Gastrocnemius medialis (tissue), 4 donors: ENCODE data around the gene FYB1. TPM values are rescaled to one million over a fixed set of nuclear protein-coding genes. Genes with fewer than 3 reads are reported as not detected.

Source experiments
- ATAC-seq, 2 donors: fragments of 150-250 bp; one replicate each; pipeline ENCODE4 v1.9.1; 2016
- DNase-seq, 2 donors: peaks; one replicate each; pipeline ENCODE4 v3.0.0-alpha.2; 2019
- H3K27ac ChIP-seq, 4 donors: fragments of 200-600 bp; sonication (generic); 1 replicate in 1 of 4; 2 replicates in 3 of 4; pipeline ENCODE4 v1.5.1; 2016 to 2018; ENCODE audit warnings: mild to moderate bottlenecking in 2 of 4, moderate library complexity in 1 of 4
- H3K27me3 ChIP-seq, 3 donors: fragments of 200-600 bp; sonication (generic) in 2 of 3; 1 replicate in 1 of 3; 2 replicates in 2 of 3; pipeline versions ENCODE4 v1.5.1 to v1.6.0; 2016 to 2019; ENCODE audit warnings: mild to moderate bottlenecking in 1 of 3, moderate library complexity in 1 of 3
- H3K36me3 ChIP-seq, 2 donors: fragments of 200-600 bp; sonication (generic) in 1 of 2; one replicate each; pipeline ENCODE4 v1.5.1; 2017 to 2018
- H3K4me1 ChIP-seq, 2 donors: fragments of 200-600 bp; sonication (generic) in 1 of 2; one replicate each; pipeline ENCODE4 v1.5.1; 2016 to 2017; ENCODE audit warnings: mild to moderate bottlenecking in 2 of 2
- H3K4me3 ChIP-seq, 4 donors: fragments of 200-600 bp; sonication (generic) in 3 of 4; 1 replicate in 1 of 4; 2 replicates in 3 of 4; pipeline ENCODE4 v1.5.1; 2016 to 2019; ENCODE audit warnings: mild to moderate bottlenecking in 2 of 4
- H3K9me3 ChIP-seq, 3 donors: fragments of 200-600 bp; sonication (generic) in 2 of 3; 1 replicate in 1 of 3; 2 replicates in 2 of 3; pipeline ENCODE4 v1.5.1; 2016 to 2019
- POLR2A ChIP-seq, 2 donors: fragments of 450-650 bp; IDR thresholded peaks; one replicate each; pipeline ENCODE4 v1.6.1; 2017; ENCODE audit warnings: antibody characterized with exemption in 2 of 2, mild to moderate bottlenecking in 2 of 2, moderate library complexity in 2 of 2
- in situ Hi-C, 4 donors: fragments of 200-750 bp; cut with MboI; loops; one replicate each; pipeline versions ENCODE4 v1.15.0 to v1.8.0; 2017; ENCODE audit warnings: low sequenced_read_pairs in 4 of 4
- intact Hi-C: fragments of 100-400 bp; cut with DNase I; formaldehyde crosslinking; loops from one replicate; pipeline ENCODE4 v1.15.1; 2023; ENCODE audit warnings: low total_unique reads
- total RNA-seq, 4 donors: library from RNA; depleted of rRNA; stranded (reverse); fragments of >200 nt; gene quantifications; one replicate each; pipeline versions ENCODE4 v1.1.0 to v1.2.3, GENCODE V29; 2016
- TF ChIP-seq, protein P1 (sequence below), 5 experiments: fragments of 450-650 bp in 3 of 5; fragments of 200-600 bp in 2 of 5; sonication (generic) in 2 of 5; IDR thresholded peaks in 4 of 5; conservative IDR thresholded peaks in 1 of 5; 1 replicate in 4 of 5; 2 replicates in 1 of 5; pipeline ENCODE4 v1.5.1; 2016 to 2019; ENCODE audit warnings: antibody characterized with exemption in 5 of 5, mild to moderate bottlenecking in 3 of 5, moderate library complexity in 3 of 5

Gene FYB1
- total RNA-seq, 4 donors from 2014 or later = 1.1 to 5.6 (median 2.6) TPM

DNA sequence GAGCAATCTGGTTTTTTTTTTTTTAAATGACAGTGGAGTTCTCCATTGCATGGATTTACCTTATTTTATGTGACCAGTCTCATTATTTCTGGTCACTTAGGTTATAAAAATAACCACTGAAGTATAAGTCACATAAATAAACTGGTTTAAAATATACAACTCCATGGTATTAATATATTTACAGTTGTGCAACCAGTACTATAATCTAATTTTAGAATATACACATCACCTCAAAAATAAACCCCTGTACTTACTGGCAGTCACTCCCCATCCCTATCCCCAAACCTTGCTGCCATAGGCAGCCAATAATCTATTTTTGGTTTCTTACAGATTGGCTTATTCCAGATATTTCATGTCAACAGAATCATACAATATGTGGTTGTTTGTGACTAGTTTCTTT is 57.8 kb downstream of the FYB1 start:
- in situ Hi-C loops = no loop called here
- H3K27me3 ChIP-seq = no peaks in the 10 kb centered on the region
- ATAC-seq (peak in 1 of 2 donors; percentile 72), DNase-seq (no peak)
- H3K36me3 ChIP-seq = no peaks in the 10 kb centered on the region
- H3K4me1 ChIP-seq = peaks cover 9 to 13% of the 10 kb centered on the region in 2 donors
- H3K9me3 ChIP-seq = no peaks in the 10 kb centered on the region
- H3K27ac ChIP-seq = no peak overlapping the region
- H3K4me3 ChIP-seq = no peak overlapping the region
- TF ChIP-seq, protein P1, sequence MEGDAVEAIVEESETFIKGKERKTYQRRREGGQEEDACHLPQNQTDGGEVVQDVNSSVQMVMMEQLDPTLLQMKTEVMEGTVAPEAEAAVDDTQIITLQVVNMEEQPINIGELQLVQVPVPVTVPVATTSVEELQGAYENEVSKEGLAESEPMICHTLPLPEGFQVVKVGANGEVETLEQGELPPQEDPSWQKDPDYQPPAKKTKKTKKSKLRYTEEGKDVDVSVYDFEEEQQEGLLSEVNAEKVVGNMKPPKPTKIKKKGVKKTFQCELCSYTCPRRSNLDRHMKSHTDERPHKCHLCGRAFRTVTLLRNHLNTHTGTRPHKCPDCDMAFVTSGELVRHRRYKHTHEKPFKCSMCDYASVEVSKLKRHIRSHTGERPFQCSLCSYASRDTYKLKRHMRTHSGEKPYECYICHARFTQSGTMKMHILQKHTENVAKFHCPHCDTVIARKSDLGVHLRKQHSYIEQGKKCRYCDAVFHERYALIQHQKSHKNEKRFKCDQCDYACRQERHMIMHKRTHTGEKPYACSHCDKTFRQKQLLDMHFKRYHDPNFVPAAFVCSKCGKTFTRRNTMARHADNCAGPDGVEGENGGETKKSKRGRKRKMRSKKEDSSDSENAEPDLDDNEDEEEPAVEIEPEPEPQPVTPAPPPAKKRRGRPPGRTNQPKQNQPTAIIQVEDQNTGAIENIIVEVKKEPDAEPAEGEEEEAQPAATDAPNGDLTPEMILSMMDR (IDR thresholded peaks at IDR 0.05 in 4 of 5, conservative IDR thresholded peaks at IDR 0.05 in 1 of 5) = no peak
- no peak for TF ChIP-seq POLR2A (IDR thresholded peaks at IDR 0.05)
- intact Hi-C loops = no loop called here

DNA sequence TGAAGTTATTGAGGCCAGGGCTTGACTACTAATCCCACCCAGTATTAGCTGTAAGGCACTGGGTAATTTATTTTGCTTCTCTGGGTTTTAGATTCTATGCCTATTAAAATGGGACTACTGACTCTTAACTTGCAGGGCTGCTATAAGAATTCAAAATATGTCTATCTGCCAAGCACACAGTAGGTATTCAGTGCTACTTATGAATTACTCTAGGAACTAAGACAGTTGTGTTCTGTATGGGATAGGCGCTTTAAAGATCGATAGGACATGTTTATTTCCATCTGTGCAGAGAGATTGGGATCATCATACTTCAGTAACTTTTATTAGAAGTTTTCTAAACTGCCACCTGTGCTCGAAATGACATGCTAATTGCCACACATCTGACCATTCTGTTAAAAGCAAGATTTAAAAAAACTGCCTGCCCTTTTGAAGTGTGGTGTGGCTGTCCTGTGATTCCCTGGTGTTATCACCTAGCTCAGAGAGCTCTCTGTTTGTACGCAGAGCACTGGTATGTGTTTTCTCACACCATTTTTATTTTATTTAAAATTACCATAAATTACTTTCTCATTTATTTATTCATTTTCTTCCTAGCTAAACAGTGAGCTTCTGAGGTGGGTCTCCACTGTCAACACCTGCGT is 58.7 kb downstream of the FYB1 start:
- no peak for ATAC-seq
- H3K9me3 ChIP-seq = no peaks in the 10 kb centered on the region
- intact Hi-C loops = no loop called here
- no peak overlapping the region for H3K27ac ChIP-seq
- no peaks in the 10 kb centered on the region for H3K36me3 ChIP-seq
- in situ Hi-C loops = no loop called here
- TF ChIP-seq, protein P1 (IDR thresholded peaks at IDR 0.05 in 4 of 5, conservative IDR thresholded peaks at IDR 0.05 in 1 of 5) = no peak
- no peak for TF ChIP-seq POLR2A (IDR thresholded peaks at IDR 0.05)
- DNase-seq = no peak
- H3K27me3 ChIP-seq = no peaks in the 10 kb centered on the region
- no peak overlapping the region for H3K4me3 ChIP-seq
- peaks cover 9 to 13% of the 10 kb centered on the region in 2 donors for H3K4me1 ChIP-seq

DNA sequence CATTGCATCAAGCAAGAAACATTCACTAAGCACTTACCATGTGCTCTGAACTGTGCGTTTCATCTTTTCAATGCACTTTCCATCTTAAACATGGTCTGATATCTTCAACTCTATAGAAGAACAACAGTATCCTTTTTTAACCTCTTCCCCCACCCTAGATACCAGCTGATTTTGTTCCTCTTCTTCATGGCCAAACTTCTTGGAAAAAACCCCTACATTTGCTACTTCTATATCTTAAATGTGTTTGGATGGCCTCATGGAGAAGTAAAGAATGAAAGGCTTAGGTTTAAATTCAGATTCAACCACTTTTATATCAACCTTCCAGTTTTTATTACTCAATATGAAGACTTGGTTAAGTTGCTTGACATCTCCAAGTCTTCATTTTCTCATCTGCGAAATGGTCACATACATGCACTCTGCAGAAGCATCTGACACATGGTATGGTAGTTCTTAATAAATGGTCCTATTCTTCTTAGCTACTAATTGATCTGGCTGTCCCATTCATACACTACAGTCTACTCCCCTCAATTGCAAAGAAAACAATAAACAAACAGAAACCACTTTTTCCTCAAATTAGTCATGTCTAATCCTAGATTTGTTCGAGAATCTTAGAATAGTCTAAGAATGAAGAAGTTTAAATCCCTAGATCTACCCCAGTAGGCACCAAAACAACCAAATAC is 59.4 kb downstream of the FYB1 start:
- Histone ChIP-seq H3K36me3 (no peaks in the 10 kb centered on the region), H3K4me1 (peaks cover 9 to 13% of the 10 kb centered on the region in 2 donors), H3K9me3 (no peaks in the 10 kb centered on the region), H3K4me3 (no peak overlapping the region), H3K27me3 (no peaks in the 10 kb centered on the region), H3K27ac (no peak overlapping the region)
- no peak for DNase-seq
- TF ChIP-seq, protein P1 (IDR thresholded peaks at IDR 0.05 in 4 of 5, conservative IDR thresholded peaks at IDR 0.05 in 1 of 5) = no peak
- TF ChIP-seq POLR2A (IDR thresholded peaks at IDR 0.05) = no peak
- no peak for ATAC-seq
- intact Hi-C loops (no loop called here), in situ Hi-C loops (no loop called here)

DNA sequence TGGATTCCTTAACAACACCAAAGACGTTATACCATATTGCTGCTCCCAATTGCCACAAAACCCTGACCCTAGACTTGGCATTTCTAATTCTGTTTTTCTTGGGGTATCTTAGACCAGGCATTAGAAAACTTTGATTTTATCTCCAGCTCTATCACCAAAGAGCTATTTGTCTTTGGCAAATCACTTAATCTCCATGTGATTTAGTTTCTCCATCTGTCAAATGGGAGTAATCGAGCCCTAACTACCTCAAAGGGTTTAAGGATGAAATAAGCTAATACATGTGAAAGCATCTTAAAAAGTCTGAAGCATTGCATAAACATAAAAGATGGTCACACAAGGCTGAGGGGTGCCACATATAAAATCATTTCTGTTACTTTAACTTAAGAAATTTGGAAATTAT is 60.6 kb downstream of the FYB1 start:
- ATAC-seq = no peak
- DNase-seq = no peak
- no peaks in the 10 kb centered on the region for H3K9me3 ChIP-seq
- peaks cover 9 to 13% of the 10 kb centered on the region in 2 donors for H3K4me1 ChIP-seq
- no peaks in the 10 kb centered on the region for H3K36me3 ChIP-seq
- no peaks in the 10 kb centered on the region for H3K27me3 ChIP-seq
- H3K27ac ChIP-seq = no peak overlapping the region
- in situ Hi-C loops (no loop called here), intact Hi-C loops (no loop called here)
- no peak overlapping the region for H3K4me3 ChIP-seq
- TF ChIP-seq, protein P1 (IDR thresholded peaks at IDR 0.05 in 4 of 5, conservative IDR thresholded peaks at IDR 0.05 in 1 of 5) = no peak
- TF ChIP-seq POLR2A (IDR thresholded peaks at IDR 0.05) = no peak
